NB4 (cell line): ENCODE data around the gene P2RY14.

ENCODE experiments used
- DNase-seq: peaks from one replicate; pipeline ENCODE4 v3.0.0; 2010; ENCODE audit warnings: low read depth
- H3K4me3 ChIP-seq: one replicate; pipeline ENCODE4 v1.5.1; 2011; ENCODE audit warnings: mild to moderate bottlenecking, low read depth, low read length, moderate library complexity
- MYC ChIP-seq: IDR thresholded peaks from 2 replicates; pipeline ENCODE4 v1.6.1; 2011; ENCODE audit warnings: low read depth, low read length
- POLR2A ChIP-seq: IDR thresholded peaks from 2 replicates; pipeline ENCODE4 v1.6.1; 2011; ENCODE audit warnings: mild to moderate bottlenecking; ENCODE audit not compliant: insufficient read length; ENCODE audit errors: extremely low read depth
- TF ChIP-seq, protein P1 (sequence below): IDR thresholded peaks from one replicate; pipeline ENCODE4 v1.5.1; 2012; ENCODE audit warnings: low read depth, low read length
- TF ChIP-seq, protein P2 (sequence below): IDR thresholded peaks from 2 replicates; pipeline ENCODE4 v1.6.1; 2011; ENCODE audit warnings: low read depth, low read length

P2RY14 gene

DNA sequence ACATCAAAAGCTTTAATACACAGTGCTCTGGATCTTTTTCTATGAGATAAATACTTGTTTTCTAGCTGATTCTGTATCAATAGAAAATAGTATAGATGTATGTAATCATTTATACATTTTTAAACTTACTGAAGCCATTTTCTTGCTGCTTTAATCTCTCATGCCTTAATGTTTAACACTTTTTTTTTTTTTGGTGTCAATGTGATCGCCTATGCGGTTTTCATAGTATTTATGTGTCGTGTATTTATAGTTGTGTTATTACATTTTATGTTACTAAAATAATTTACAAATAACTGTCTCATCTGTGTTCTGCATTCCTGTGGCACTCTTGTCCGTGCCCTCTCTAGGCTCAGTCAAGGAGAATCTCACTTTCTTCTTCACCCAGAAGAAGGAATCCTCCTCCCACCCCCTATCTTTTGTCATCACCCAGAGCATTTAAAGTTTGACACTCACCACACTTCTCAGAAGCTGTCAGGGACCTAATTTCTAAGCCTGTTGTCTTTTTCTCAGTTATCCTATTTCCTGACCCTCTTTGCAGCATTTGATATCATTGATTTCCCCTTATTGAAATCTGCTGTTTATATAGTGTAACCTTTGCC, 54.0 kb downstream of the P2RY14 start:
- no peak overlapping the region for H3K4me3 ChIP-seq
- no peak for TF ChIP-seq MYC
- TF ChIP-seq, protein P1, sequence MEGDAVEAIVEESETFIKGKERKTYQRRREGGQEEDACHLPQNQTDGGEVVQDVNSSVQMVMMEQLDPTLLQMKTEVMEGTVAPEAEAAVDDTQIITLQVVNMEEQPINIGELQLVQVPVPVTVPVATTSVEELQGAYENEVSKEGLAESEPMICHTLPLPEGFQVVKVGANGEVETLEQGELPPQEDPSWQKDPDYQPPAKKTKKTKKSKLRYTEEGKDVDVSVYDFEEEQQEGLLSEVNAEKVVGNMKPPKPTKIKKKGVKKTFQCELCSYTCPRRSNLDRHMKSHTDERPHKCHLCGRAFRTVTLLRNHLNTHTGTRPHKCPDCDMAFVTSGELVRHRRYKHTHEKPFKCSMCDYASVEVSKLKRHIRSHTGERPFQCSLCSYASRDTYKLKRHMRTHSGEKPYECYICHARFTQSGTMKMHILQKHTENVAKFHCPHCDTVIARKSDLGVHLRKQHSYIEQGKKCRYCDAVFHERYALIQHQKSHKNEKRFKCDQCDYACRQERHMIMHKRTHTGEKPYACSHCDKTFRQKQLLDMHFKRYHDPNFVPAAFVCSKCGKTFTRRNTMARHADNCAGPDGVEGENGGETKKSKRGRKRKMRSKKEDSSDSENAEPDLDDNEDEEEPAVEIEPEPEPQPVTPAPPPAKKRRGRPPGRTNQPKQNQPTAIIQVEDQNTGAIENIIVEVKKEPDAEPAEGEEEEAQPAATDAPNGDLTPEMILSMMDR, result no peak
- TF ChIP-seq, protein P2, sequence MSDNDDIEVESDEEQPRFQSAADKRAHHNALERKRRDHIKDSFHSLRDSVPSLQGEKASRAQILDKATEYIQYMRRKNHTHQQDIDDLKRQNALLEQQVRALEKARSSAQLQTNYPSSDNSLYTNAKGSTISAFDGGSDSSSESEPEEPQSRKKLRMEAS, result no peak
- no peak for DNase-seq

DNA sequence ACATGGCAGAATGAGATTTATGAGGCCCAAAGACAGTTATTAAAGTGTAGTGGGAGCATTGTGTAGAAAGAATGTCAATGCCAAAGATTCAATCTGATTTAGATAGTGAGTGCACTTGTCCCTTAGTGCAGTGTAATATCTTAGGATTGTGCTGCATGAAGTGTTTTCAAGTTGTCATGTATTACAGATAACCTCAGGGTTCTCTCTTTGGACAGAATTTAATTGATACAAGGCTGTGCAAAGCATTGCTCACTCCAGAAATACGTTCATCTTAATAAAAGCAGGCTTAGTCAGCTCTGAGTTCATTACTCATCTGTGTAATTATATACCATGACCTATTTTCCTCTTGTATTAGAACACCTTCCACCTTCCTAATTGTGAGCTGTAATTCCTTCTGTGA, 59.3 kb downstream of the P2RY14 start:
- H3K4me3 ChIP-seq, result no peak overlapping the region
- DNase-seq, result no peak
- TF ChIP-seq POLR2A (no peak), MYC (no peak)
- TF ChIP-seq, protein P2, result no peak
- TF ChIP-seq, protein P1, result no peak

DNA sequence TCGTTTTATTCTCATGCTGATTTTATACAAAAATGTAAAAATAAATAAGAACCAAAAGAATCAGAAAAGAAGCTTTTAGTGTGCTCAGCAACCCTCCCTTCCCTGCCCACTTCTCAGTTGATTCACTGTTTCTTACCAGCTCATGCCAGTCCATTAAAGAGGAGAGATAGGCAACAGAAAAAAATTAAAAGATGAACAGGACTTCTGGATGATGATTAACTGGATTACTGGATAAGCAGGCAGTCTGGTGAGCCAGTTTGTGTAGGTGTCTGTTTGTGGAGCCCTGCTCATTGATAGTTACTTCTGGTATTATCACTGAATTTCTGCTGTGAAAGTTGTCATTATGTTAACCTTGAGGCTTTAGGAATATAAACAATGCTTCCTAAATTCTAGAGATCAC, 60.2 kb downstream of the P2RY14 start:
- DNase-seq, result no peak
- TF ChIP-seq, protein P1, result no peak
- TF ChIP-seq MYC (no peak), POLR2A (no peak)
- H3K4me3 ChIP-seq, result no peak overlapping the region

DNA sequence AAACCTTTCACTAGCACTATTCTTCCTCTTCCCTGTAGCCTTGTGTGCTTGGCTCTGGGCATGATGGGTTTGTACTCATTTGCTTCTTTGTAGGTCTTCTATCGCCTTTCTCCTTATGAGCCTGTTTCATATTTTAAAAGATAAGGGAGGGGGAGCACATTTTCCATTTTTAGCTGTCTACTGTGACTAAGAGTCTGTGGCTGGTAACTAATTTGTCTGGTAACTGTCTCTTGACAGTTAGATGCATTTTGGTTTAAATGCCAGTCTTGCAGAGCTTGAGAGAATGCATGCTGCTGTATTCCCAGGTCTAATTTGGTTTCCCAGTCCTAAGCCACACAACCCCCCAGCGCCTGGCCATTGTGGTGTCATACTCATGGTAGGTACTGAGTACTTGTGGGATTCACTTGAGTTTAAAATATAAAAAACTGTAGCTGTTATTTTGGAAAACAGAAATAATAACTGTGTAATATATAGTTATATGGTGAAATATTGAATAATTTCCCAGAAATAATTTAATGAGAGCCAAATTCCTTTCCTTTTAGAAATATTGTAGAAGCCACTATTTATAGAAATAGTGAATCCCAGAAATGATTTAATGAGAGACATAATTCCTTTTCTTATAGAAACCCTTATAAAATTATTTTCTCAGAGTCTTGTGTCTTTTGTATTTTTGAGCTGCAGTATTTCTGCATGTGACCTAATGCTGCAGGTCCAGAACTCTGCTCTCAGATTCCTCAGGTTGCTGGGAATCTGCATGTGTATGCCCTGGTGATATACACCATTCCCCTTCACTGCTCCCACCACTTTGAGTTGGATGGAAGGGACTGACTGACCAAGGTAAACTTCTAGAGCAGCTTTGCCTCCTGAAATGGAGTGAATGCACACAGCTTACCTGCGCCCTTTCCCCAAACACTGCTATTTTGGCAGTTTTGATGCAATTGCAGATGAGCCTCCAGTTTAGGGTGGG, 61.4 kb downstream of the P2RY14 start:
- TF ChIP-seq MYC, result no peak
- TF ChIP-seq POLR2A, result no peak
- TF ChIP-seq, protein P2, result no peak
- TF ChIP-seq, protein P1, result no peak
- no peak overlapping the region for H3K4me3 ChIP-seq
- DNase-seq, result no peak

- TF ChIP-seq, protein P2, result no peak
- TF ChIP-seq, protein P1, result no peak
- TF ChIP-seq MYC (no peak), POLR2A (no peak)
- no peak for DNase-seq
- no peak overlapping the region for H3K4me3 ChIP-seq
Measured at GRCh38 chr3:151214459-151214858, 63.9 kb downstream of the P2RY14 start.

- H3K4me3 ChIP-seq, result no peak overlapping the region
- TF ChIP-seq, protein P1, result no peak
- TF ChIP-seq POLR2A (no peak), MYC (no peak)
- TF ChIP-seq, protein P2, result no peak
- no peak for DNase-seq
Measured at GRCh38 chr3:151213881-151214280, 64.5 kb downstream of the P2RY14 start.
